GM18507 (cell line): ENCODE data around the gene PTGFR.

Source experiments
- DNase-seq: peaks from one replicate; pipeline ENCODE4 v3.0.0; 2011; ENCODE audit warnings: low read depth; ENCODE audit not compliant: insufficient read length; ENCODE audit errors: extremely low spot score
- FAIRE-seq: peaks from 2 replicates; lab custom pipeline; 2011; peaks lifted over from hg19 to GRCh38; lab: Jason Lieb, UNC

Gene PTGFR

GRCh38 chr1:78490861-78491450 is at the start of gene PTGFR:
Gene PTGFR (plus strand): TSS chr1:78490974. CDS start chr1:78492744, 1,770 bp downstream.
- FAIRE-seq: no peak
- DNase-seq: no peak

- FAIRE-seq (no peak), DNase-seq (no peak)
Measured at GRCh38 chr1:78441921-78442320, 48.9 kb upstream of the PTGFR start.

- FAIRE-seq: no peak
Measured at GRCh38 chr1:78447086-78447485, 43.7 kb upstream of the PTGFR start.

GRCh38 chr1:78464449-78464891 is 26.3 kb upstream of the PTGFR start:
- FAIRE-seq: no peak
- DNase-seq: no peak

More at GRCh38 chr1:78447086-78447485, 43.7 kb upstream of the PTGFR start:
- DNase-seq: no peak

- FAIRE-seq (no peak), DNase-seq (no peak)
Measured at GRCh38 chr1:78465143-78465542, 25.6 kb upstream of the PTGFR start.

- DNase-seq: no peak
- FAIRE-seq: no peak
Measured at GRCh38 chr1:78468521-78468920, 22.3 kb upstream of the PTGFR start.

GRCh38 chr1:78469576-78469975 is 21.2 kb upstream of the PTGFR start:
- no peak for DNase-seq
- no peak for FAIRE-seq

GRCh38 chr1:78471890-78472620 is 18.7 kb upstream of the PTGFR start:
- FAIRE-seq (no peak), DNase-seq (no peak)

GRCh38 chr1:78472851-78473496 is 17.8 kb upstream of the PTGFR start:
- no peak for DNase-seq
- no peak for FAIRE-seq

GRCh38 chr1:78474092-78474491 is 16.7 kb upstream of the PTGFR start:
- DNase-seq: no peak
- FAIRE-seq: no peak

GRCh38 chr1:78475888-78476610 is 14.7 kb upstream of the PTGFR start:
- no peak for FAIRE-seq
- no peak for DNase-seq

- FAIRE-seq (no peak), DNase-seq (no peak)
Measured at GRCh38 chr1:78483903-78484302, 6.9 kb upstream of the PTGFR start.

- DNase-seq (no peak), FAIRE-seq (no peak)
Measured at GRCh38 chr1:78491451-78492071, 787 bp downstream of the PTGFR start.

GRCh38 chr1:78492386-78492950 is 1.7 kb downstream of the PTGFR start:
- FAIRE-seq: no peak
- DNase-seq: no peak

- DNase-seq (no peak), FAIRE-seq (no peak)
Measured at GRCh38 chr1:78493451-78493850, 2.7 kb downstream of the PTGFR start.

GRCh38 chr1:78497201-78497600 is 6.4 kb downstream of the PTGFR start:
- FAIRE-seq: no peak
- no peak for DNase-seq

GRCh38 chr1:78500529-78500928 is 9.8 kb downstream of the PTGFR start:
- FAIRE-seq (no peak), DNase-seq (no peak)

- FAIRE-seq (no peak), DNase-seq (no peak)
Measured at GRCh38 chr1:78501203-78501602, 10.4 kb downstream of the PTGFR start.

GRCh38 chr1:78511334-78511733 is 20.6 kb downstream of the PTGFR start:
- DNase-seq (no peak), FAIRE-seq (no peak)
